NOMO-1 (cell line): ENCODE data around the gene ABCA7.

Source experiments
- DNase-seq, 2 experiments: peaks; one replicate each; lab custom pipeline; 2025; ENCODE audit not compliant: unreplicated experiment in 2 of 2; lab: John Stamatoyannopoulos, UW

ABCA7 gene

GRCh38 chr19:1039646-1040475 lies at the start of gene ABCA7:
Gene ABCA7 (plus strand): TSS chr19:1040107. CDS start chr19:1041362, 1,255 bp downstream.
- peak; percentile 98 to 99 for DNase-seq

- DNase-seq: no peak
Observed at GRCh38 chr19:990119-990571, 49.8 kb upstream of the ABCA7 start.

GRCh38 chr19:990746-991145 lies 49.2 kb upstream of the ABCA7 start:
- DNase-seq: no peak

- DNase-seq: no peak
Observed at GRCh38 chr19:991174-991931, 48.6 kb upstream of the ABCA7 start.

DNA sequence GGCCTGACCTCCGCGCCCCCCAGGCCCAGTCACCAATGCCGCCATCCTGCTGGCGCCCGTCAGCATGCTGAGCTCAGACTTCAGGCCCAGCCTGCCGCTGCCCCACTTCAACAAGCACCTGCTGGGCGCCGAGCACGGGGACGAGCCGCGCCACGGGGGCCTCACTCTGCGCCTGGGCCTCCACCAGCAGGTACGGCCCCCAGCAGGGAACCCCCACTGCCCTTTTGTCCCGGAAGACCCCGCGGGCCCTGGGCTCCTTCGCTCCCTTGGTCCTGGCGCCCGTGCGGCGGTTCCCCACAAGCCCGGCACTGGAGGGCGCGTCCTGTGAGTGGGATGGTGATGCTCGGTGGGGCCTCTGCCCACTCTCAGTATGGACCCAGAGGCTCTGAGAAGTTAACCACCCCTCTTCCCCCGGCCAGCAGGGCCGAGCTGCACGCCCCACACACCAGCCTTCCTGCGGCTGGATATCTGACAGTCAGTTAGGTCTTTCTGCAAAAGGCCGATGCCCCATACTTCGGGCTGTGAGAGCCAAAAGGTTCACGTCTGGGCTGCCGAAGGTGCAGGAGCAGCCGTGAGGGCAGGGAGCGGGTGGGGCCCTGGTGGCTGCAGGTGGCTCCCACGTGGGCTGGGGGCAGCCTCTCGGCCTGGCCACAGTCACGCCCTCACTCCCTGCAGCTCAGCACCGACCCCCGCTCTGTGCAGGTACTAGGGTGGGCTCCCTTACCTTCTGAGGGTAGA lies 47.8 kb upstream of the ABCA7 start:
- DNase-seq: no peak

DNA sequence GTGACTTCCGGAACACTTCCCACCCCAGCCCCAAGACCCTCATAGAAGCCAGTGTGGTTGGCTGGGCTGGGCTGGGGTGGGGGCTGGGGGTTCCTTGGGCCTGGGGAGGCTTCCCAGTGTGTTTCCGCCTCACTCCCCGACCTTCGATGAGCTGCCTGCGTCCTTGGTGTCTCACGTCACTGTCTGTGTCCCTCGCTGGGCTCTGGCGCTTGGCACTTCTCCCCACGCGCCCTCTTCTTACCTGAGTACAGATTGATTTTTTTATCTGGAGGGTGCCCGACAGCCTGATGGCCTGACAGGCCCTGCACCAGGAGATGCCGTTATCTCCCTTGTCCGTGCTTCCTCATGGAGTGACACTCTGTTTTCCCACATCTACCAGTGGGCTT lies 47.2 kb upstream of the ABCA7 start:
- DNase-seq: no peak

DNA sequence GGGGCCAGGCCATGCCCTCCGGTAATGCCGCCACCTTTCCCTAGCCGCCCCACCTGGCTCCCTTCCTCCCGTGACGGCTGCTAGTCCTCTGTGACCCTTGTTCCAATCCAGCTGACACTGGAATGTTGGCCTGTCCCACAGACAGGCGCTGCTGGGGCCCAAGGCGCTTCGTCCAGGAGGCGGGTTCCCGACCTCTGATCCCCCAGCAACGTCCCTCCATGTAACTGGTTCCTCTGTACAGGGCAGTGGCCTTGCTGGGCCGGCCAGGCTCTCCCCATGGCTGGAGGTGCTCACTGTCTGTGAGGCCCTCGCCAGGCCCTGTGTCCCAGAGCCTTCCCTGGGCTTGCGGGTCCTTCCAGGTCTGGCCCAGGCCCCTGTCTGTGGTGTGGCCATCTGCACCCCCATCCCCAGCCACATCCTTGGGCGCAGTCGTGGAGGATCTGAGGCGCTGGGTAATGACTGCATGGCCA lies 46.5 kb upstream of the ABCA7 start:
- no peak for DNase-seq

GRCh38 chr19:993831-994393 lies 46.0 kb upstream of the ABCA7 start:
- no peak for DNase-seq

DNA sequence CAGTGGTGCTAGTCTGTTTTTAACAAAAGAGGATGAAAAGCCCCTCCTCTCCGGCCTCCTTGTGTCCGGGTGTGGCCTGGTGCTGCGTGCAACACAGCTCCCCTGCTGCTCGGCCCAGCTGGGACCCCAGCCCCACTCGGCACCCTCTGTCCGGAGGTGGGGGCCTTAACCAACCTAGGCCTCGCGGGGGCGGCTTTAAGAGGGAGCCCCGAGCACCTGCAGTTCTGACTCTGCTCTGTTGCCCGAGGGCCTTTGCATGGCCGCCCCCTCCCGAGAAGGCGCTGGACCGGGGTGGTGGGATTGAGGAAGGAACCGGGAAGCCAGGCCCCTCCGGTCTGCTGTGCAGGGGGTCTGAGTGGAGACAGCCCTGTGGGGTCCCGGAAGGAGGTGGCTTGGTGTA lies 45.4 kb upstream of the ABCA7 start:
- no peak for DNase-seq

DNA sequence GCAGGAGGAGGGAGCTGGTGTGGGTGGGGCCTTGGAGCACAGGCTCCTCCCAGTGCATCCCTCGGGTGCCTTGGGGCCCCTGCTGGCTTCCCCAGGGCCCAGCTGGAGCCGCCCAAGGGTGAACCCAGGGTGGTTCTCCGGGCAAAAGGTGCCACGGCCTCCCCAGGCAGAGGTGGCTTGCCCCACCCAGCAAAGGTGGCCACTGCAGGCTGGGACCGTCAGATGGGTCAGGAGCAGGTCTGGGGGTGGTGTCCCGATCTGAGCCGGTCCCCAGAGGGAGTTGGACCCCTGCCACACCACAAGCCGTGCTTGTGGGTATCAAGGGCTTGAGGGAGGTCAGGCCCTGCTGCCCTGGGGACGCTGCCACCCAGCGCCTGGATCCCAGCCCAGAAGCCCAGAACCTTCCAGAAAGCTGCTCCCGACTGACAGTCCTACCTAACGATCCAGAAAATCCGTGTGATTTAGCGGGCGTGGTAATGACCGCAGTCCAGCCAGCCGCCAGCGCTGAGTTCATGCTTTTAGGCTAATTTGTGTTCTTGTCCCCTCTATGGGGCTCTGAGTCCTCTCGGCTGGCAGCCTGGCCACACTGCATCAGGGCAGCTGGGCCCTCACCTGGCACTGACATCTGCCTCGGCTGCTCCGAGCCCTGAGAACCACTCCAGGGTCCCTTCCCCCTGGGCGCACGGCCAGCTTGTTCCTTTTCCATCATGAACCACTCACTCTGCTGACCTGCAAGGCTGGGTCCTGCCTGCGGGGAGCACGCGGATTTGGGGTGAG lies 44.7 kb upstream of the ABCA7 start:
- DNase-seq: no peak

- no peak for DNase-seq
Observed at GRCh38 chr19:996051-996838, 43.7 kb upstream of the ABCA7 start.

- no peak for DNase-seq
Observed at GRCh38 chr19:998064-998463, 41.8 kb upstream of the ABCA7 start.

DNA sequence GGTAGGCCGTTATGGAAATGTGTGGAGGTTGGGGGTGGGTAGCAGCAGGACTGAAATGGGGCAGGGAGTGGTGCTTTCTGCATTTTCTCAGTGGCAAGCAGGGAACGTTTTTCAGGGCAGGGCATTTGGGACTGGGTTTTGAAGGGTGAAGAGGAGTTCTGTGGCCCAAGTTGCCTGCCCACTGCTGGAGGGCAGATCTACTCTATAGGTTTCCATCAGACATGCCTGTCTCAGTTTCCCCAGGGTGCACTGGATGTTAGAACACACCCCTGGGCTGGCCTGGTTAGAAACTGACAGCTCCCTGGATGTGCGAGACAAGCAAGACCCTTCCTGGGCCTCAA lies 40.6 kb upstream of the ABCA7 start:
- DNase-seq: no peak

- DNase-seq: peak; percentile 46 to 73
Observed at GRCh38 chr19:1000095-1000494, 39.8 kb upstream of the ABCA7 start, which contains the start of gene GRIN3B. Gene GRIN3B (plus strand): TSS chr19:1000419. CDS start chr19:1000438, 19 bp downstream.

- no peak for DNase-seq
Observed at GRCh38 chr19:1000591-1001537, 39.0 kb upstream of the ABCA7 start.

DNA sequence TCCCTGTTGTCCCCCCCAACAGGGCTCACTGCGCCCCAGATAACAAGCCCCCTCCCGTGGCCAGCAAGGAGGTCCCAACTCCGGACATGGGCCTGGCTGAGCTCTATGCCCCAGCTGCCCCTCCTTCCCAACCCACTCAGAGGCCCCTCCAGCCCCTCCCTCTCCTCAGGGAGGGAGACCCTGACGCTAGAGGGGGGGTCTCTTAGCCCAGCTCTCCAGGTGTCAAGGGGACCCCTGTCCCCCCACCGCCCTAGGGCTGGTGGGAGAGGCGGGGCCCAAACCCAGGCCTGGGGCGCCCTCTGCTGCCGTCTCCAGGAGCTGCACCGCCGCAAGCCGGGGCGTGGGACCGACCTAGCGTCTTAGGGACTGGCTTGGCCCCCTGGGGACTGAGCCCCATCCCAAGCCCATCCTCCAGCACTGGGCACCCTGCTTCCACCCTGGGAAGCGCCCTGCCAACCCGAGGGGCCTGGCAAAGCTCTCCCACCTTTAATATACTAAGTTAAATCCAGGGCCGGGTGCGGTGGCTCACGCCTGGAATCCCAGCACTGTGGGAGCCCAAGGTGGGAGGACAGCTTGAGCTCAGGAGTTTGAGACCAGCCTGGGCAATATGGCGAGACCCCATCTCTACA lies 38.3 kb upstream of the ABCA7 start:
- peak; percentile 16 to 46 for DNase-seq

- no peak for DNase-seq
Observed at GRCh38 chr19:1002600-1002999, 37.3 kb upstream of the ABCA7 start.

- no peak for DNase-seq
Observed at GRCh38 chr19:1003283-1003682, 36.6 kb upstream of the ABCA7 start.
